ENCODE data around the gene WEE2.
"Not testable (repeated sequence)": the region's sequence is repeated elsewhere in the genome, so short reads cannot be mapped to it uniquely, and the experiment has no call there.

The WEE2 gene

DNA sequence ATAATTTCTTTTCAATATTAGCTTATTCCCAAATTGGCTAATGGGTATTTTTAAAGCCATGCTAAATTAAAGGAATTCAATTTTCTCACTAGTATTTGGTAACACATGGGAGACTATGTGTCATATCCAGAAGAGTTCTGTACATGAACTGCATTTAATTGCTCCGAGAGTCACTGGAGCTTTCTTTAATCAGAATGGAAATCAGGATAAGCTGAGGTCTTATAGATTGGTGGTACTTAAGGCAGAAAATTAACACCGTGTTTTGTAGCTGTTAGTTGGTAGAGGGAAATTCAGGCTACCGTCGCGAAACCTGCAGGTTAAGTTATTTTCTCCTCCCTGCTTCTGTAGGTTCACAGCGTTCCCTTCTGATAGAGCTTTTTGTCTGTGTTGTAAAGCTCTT lies at the start of gene WEE2:
Gene WEE2 (plus strand): TSS at position 3 of the 400 bp plus-strand sequence. CDS start 406 bp downstream, outside the sequence.
- DNase-seq = no peak

DNA sequence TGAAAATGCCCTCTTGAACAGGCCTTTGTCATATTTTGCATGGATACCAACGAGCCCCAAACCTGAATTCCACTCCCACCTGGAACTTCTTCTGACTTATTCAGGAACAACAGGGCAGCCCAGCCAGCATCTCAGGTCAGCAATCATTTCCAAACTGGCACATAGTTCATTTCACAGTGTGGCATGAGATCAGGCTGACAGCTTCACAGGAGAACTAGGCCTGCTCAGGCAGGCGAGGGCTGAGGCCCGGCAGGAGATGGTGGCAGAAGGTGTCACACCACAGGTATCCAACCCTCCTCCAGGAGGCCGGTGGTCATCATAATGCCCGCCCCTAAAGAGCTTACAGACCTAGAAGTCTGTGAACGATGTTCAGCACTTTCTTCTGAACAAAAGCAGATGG lies 48.7 kb upstream of the WEE2 start:
- DNase-seq = no peak

DNA sequence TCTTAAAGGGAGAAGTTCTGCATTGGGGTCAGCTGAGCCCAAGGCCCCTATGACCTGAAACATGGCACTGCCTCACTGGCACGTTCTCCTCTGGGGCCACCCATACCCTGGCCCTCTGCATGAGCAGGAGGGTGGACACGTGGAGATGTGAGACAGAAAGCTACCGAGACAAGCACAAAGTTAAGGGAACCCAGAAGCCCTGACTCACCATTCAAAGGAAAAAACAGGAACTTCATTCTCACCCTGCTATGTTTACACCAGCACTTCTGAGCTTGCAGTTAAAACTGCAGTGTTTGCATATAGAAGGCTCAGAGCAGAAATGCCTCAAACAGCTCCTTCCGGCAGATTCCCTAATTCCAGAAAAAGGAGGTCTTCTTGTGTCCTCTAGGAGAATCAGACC lies 47.9 kb upstream of the WEE2 start:
- DNase-seq = no peak

DNA sequence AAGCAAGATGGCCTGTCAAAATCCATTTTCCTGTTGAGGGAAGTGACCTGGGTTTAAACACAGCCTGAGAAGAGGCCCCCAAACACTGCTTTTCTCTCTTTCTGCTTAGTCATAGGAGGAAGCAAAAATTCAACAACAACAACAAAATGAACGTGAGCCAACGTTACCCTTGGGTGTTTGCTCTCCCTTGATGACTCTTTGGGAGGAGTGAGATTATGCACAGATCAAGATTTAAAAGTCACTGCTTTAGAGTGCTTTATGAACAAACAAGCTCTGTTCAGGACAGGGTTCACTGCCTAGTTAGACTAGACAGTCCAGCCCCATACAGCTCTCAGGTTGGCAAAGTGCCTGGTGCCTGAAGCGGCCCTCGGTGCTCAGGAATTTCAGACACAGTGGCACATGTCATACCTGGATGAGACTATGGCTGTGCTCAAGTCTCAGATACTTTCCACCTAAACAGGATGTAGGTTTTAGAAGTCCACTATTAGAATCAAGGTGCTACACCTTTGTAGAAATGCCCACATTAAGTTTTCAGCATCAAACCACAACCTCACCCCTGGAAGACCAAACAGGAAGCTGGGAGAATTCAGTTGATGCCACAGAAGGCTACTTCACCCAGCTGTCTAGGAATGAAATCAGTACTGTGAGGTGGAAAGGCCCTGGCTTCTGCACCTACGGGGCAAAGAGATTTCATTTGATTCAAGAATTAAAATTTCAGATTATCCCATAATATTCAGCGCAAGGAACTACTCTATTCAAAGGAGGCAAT lies 44.9 kb upstream of the WEE2 start:
- no peak for DNase-seq

DNA sequence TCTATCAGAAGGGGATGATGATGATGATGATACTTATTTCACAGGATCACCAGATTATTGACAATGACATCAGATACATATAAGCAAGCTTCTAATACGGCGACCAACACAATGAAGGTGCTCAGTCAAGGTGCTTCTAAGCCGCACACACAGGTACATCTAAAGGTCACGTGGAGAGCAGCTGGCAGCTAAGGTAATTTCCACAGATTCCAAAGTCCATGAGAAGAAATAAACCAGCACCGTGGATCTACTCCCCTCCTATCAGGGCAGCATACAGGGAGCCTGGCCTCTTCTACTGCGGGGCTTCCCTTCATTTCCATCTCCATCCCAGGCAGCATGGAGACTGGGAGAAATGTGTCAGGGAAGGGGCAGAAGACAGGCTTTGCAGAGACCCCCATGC lies 43.7 kb upstream of the WEE2 start:
- DNase-seq = no peak

DNA sequence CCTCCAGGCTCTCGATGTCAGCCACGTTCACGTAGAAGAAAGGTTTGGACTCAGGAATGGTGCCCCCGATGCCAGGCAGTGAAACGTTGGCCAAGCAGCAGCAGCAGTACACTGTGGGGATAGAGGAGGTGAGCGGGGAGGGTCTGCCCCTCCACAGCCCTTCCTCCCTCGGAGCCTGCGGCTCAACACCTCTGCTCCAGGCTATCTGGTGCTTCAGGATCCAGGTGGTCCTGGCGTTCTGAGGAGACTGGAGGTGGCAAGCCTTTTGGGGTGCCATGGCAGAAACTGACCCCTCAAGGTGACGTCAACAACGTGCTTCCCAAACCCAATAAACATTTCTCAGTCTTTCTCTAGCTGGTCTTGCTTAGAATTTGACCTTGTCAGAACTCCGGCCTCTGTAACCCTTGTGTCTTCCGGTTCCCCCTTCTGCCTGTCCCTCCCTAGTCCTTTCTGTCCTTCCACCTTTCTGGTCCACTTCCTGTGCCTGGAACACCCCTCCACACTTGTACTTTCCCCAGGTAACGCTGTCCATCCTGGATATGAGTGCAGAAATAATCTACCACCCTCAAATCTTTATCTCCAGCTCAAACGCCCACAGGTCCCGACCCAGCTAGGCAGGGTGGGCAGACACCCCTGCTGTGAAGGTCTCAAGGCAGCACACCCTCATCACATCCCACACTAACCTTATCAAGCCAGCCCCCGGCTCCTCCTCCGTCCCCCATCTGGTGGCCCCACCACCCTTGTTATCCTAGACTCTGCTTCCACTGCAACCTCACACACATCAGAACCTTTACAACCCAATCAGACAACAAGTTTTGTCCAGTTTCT lies 42.7 kb upstream of the WEE2 start:
- no peak for DNase-seq

DNA sequence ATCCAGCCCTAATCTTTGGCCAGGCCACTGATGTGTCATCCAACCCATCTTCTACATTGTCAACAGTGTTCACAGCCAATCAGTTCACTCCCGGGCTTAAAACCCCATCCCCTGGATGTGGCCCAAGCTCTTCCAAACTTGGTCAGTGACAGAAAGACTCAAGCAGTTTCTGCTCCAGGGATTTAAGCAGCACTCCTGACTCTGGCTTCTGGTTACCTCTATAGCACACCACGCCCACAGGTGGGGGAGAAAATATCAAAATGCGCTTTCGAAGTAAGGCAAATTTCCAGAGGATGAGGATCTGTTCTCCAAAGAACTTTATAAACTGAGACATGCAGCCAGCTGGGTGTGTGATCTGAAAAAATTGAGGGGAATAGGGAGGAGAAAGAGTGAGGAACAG lies 42.1 kb upstream of the WEE2 start:
- no peak for DNase-seq

DNA sequence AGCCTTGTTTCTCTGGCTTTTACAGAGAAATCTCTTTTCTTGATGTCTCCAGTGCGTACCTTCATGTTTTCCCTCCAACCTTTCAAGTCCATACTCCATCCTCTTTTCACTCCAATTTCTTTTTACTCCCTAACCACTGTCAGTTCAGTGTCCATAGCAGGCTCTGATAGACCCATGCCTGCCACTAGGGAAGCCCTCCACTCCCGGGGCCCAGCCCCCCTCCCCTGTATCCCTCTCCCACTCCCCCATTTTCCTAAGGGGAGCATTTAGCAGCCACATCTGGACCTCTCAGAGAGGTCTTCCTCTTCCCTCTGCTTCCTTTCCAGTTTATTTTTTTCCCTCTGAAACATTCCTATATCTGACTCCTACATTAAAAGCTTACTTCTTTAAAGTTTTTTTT lies 39.3 kb upstream of the WEE2 start:
- no peak for DNase-seq

DNA sequence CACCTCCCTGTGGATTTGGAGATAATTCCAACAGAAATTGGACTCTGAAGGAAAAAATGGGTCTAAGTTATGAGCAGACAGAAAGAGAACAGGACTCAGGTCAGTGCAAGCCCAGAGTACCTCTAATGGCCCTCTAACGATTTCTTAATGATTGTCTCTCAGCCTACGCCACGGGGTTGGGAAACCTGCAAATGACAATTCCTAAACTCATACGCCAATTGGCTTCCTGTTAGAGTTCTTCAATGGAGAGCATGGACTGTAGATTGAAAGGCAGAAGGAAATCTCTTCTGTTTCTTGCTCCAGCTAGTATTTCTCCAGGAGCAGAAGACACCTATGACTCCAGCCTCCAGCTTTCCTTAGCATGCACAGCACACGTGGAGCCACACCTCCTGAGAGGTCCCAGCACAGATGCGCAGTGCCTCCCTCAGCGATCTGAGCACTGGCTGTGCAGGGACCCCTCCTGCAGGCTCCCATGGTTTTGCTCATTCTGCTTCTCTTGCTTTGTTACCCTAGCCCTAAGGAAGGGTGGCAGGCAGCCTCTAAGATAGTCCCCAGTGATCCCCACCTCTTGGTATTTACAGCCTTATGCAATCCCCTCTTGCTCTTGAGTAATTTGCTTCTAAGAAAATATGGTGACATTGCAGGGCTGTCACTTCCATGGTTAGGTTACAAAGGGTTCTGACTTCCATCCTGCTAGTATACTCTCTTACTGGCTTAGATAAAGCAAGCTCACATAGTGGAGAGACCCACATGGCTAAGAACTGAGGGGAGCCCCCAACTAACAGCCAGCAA lies 36.3 kb upstream of the WEE2 start:
- no peak for DNase-seq

DNA sequence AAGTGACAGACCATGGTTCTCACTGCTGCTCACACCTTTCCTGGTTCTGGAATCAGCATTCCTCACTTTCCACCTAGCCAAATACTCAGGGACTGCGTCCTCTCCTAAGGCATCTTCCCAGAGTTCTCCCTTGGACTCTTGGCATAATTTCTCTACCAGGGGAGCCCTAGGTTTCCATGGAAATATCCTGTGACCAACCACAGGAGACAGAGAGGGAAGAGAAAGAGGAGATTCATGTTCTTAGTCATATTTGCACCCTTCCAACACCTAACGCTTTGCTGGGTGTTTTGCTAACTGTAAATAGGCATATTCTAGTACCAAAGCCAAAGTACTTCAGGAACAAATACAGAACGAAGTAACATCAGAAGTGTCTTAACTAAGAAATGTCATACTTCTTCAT lies 34.8 kb upstream of the WEE2 start:
- no peak for DNase-seq

DNA sequence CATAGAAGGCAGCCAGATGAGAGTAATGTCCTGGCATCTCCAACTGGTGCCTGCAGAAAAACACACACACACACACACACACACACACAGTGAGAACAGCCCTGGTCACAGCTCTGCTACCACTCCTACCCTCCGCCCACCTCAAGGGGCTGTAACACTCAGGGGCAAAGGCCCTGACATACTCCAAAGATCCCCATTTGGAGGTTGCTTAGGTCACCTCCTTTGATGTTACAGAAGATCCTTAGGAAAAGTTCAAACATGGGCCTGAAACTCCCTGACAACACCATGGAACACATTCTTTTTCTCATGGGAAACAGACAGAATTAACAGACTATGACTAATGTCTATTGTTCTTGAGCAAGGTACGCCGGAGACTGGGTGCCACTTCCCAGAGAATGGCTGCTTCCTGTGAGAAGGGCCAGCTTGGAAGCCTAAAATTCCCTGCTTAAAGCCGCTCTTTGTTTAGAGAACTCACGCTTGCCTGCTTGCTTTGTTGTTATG lies 33.9 kb upstream of the WEE2 start:
- DNase-seq = no peak

DNA sequence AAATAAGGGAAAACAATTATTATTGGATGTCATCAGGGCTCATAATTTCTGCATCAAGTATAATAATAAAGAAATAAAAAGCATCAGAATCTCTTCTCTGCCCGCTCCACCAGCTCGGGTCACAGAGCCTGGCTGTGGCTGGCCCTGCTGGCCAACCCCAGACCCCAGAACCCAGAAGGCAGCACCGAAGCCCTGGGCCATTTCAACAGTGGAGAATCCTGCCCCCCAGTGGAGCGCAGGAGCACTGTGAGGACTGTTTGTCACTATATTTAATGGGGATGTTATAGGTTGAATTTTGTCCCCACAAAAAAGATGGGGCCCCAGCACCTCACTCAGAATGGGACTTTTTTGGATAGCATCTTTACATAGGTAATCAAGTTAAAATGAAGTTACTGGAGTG lies 33.5 kb upstream of the WEE2 start:
- no peak for DNase-seq

DNA sequence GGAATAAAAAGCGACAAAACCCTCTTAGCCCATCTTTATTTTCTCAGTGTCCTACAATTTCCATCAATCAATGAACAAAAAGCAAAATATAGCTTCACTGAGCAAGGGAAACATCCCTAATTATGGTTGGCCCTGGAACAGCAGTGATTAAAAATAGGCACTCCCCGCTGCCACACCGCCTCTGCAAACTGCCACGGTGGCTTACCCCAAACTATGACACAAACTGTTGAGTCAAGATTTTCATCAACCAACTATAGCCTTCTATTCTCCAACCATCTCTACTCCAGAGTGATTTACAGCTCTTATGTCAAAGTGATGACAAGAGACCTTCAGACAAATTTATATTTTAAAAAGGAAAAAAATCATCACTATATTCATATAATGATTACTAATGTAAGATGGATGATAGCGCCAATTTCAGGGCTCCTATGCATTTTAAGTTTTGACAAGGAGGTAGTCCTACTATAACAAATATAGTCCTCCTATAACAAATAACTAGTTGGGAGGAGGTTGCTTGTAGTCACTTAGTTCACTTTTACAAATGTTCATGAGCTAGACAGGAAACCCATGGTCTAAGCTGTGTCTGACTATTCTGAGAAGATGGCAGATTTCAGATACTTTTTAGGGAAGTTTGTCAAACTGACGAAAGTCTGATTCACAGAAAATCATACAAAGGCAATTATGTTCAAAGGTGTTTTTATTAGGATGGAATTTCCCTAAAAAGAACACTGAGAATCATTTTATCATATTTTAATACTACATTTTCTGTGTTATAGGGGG lies 32.5 kb upstream of the WEE2 start:
- DNase-seq = no peak

DNA sequence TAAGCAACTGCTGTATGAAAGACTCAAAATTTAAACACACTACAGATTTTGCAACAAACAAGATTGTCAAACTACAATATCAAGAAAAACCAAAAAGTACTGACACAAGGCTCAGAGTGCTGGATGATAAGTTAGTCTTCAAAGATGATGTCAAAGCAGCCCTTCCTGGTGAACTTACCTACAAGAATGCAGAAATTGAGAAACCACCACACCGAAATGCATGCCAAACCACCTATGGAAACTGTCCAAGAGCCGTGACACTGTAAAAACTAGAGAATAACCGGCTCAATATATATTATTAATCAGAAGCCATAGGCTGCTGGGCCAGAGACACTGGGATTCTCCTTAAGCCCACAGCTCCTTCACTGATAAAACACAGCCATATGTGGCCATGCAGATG lies 31.5 kb upstream of the WEE2 start:
- DNase-seq = no peak

DNA sequence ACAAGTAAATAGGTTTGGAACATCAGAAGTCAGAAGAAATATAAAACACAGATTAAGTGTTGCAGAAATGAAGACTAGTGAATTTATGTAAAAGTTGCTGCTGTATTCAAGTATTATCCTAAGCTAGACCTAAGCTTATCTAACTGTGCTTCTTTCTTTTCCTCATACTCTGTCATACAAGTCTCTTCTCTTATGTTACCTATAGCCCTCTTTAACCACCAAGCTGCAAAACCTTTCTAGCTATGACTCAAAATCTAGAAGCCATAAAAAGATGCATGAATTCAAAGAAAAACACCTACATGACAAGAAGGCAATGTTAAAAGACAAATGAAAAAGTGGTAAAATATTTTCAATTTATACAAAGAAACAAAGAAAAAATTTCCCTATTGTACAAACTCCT lies 29.1 kb upstream of the WEE2 start:
- no peak for DNase-seq

DNA sequence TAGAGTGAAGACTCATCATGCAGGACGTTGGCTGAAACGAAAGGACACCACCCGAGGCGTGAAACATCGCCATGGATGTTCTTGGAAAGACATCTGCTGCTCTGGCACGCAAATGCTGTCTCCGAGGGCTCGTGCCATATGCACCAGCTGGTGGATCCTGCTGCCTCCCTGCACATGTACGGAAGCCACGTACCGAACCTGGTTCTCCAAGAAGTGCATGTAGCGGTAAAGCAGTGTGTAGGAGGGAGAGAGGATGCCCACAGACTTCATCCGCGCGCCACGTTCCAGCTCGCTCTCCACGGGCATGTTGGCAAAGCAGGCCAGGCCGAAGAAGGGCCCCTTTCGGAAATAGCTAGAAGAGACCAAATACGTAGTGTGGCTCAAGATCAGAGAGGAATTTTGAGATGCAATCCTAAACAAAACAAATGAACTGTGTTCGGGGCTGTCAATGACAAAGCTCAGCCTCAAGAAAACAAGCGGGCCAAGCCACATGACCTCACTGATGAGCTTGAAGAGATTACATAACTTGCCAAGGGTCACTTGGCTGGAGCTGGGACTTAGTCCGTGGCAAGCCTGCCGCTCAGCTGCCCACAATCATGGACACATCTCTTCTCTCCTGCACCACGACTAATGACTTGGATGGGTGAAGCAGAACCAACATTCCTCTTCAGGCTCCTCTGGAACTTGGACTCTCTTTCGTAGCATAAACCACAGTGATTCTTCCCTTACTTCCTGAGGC lies 22.7 kb upstream of the WEE2 start:
- DNase-seq = no peak

DNA sequence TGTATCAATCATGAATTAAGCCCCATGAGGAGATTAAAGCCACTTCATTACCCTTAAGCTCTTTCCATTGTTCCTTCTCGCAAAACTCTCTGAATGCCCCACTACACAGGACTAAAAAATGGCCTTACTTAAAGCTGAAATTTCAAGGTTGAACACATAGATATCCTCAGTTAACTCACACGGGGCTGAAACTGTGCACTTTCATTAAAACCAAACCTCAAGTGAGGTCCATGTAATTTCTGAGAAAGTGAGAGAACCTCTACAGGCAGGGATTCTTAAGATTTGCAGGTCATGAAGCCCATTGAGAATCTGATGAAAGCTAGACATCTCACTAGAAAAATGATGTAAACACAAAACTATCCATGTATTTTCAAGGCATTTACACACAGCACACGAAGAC lies 22.1 kb upstream of the WEE2 start:
- no peak for DNase-seq

DNA sequence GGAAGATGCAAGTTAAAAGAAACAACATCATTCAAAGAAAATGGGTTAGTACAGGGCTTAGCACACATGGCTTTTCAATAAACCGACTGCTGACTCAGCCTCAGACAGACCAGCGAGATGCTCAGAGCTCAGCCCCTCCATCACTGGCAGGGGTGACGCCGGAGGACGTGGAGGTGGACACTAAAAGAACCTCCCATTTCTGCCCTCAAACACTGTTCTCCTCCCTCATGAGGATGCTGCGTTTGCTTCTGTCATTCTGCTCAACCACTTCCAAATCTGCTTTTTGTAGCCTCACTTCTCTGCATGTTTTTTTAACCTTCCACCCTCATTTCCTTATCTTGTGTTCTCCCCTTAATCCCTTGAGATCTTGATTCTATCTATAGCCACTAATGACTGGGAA lies 21.5 kb upstream of the WEE2 start:
- no peak for DNase-seq

DNA sequence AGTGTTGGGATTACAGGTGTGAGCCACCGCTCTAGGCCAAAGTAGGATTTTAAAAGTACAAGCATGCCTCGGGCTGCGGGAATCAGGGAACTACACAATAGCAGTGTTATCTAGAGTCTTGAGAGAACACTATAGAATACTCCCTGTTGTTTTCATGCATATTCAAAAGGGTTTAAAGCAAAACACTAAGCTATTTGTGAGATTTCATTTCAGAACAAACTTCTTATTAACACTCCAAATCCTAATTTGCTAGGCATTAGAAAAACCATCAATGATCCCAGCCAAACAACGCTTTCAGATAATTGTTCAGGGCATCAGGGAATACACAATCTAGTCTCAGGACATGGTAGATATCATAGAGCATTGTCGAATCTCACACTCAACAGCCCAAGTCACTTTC lies 20.1 kb upstream of the WEE2 start:
- DNase-seq = no peak

DNA sequence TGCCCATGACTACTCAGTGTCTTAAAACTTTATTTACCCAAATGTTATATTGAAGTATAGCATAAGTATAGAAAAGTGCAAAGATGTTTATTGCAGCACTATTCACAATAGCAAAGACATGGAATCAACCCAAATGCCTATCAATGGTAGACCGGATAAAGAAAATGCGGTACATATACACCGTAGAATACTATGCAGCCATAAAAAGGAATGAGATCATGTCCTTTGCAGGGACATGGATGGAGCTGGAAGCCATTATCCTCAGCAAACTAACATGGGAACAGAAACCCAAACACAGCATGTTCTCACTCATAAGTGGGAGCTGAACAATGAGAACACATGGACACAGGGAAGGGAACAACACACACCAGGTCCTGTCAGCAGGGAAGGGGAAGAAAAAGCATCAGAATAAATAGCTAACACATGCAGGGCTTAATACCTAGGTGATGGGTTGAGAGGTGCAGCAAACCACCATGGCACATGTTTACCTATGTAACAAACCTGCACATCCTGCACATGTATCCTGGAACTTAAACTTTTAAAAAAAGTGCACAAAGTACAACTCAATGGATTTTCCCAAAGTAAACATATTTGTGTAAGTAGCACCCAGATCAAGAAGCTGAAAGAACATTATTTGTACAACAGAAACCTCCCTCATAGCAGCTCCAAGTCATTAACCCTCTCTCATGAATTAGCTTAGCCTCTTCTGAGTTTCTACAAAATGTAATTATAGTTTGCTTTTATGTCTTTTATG lies 18.9 kb upstream of the WEE2 start:
- not testable (repeated sequence) for DNase-seq

DNA sequence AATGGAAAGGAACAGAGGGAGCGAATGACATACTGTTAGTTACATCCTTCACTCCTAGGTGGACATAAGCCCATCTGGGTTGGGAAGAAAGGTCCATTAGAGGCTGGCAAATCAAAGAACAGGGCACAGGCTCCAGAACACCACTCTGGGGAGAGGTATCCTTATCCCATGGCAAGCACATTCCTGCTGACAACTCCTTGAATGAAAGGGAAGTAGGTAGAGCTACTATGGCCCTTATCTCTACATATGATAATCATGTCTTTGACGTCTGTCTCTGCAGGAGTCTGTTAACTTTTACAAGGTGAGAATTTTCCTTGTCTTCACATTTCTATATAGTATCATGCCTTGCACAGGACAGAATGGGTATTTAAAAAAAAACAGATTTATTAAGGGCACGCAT lies 16.6 kb upstream of the WEE2 start:
- no peak for DNase-seq
